Ishikawa (cell line): ENCODE results near the gene ZNF280D.
A peak's percentile ranks its signal among the peaks of the same experiment; 100 is the strongest.

Experiments
- CEBPB ChIP-seq: IDR thresholded peaks from 2 replicates; pipeline ENCODE4 v1.6.1; 2012
- CREB1 ChIP-seq: IDR thresholded peaks from 2 replicates; pipeline ENCODE4 v1.6.1; 2012; ENCODE audit warnings: low read depth
- EGR1 ChIP-seq: IDR thresholded peaks from 2 replicates; pipeline ENCODE4 v1.6.1; 2012
- EP300 ChIP-seq: IDR thresholded peaks from 2 replicates; pipeline ENCODE4 v1.6.1; 2012; ENCODE audit warnings: borderline replicate concordance
- FOXM1 ChIP-seq: IDR thresholded peaks from 2 replicates; pipeline ENCODE4 v1.6.1; 2012; ENCODE audit warnings: low read depth, borderline replicate concordance
- NFIC ChIP-seq: IDR thresholded peaks from 2 replicates; pipeline ENCODE4 v1.6.1; 2012
- RAD21 ChIP-seq: IDR thresholded peaks from 2 replicates; pipeline ENCODE4 v1.6.1; 2012; ENCODE audit warnings: low read depth
- TAF1 ChIP-seq: IDR thresholded peaks from 2 replicates; pipeline ENCODE4 v1.6.1; 2012; ENCODE audit warnings: low read depth, mild to moderate bottlenecking
- TCF12 ChIP-seq: IDR thresholded peaks from 2 replicates; pipeline ENCODE4 v1.6.1; 2012; ENCODE audit warnings: low read depth
- TEAD4 ChIP-seq: IDR thresholded peaks from 2 replicates; pipeline ENCODE4 v1.6.1; 2012
- YY1 ChIP-seq: IDR thresholded peaks from 2 replicates; pipeline ENCODE4 v1.6.1; 2012; ENCODE audit warnings: low read depth
- ZBTB7A ChIP-seq: IDR thresholded peaks from 2 replicates; pipeline ENCODE4 v1.6.1; 2012; ENCODE audit warnings: low read depth
- TF ChIP-seq, protein P1 (sequence below): IDR thresholded peaks from 2 replicates; pipeline ENCODE4 v1.6.1; 2012
- TF ChIP-seq, protein P2 (sequence below): IDR thresholded peaks from 2 replicates; pipeline ENCODE4 v1.6.1; 2012; ENCODE audit warnings: low read depth, mild to moderate bottlenecking
- TF ChIP-seq, protein P3 (sequence below): IDR thresholded peaks from 2 replicates; pipeline ENCODE4 v1.6.1; 2012

ZNF280D gene

DNA sequence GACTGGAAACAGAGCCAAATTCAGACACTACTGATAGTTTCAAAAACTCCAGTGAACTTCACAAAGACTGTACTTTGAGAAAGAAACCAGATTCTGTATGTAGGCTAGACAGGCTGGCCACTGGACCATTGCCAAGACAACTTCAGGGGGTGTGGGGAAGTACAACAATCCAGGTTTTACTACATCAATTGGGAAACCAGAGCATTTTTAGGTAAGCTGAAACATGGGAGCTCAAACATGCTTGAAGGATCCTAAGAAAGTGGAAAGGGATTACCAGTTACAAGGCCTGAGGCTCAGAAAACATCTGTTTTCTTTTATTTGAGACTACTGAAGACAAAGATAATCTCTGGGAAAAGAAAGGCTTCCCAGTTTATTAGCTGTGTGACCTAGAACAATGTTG is 26.9 kb upstream of the ZNF280D start:
- TF ChIP-seq TAF1 (no peak), NFIC (peak; percentile 34; the same call in 1 of the 2 replicates)

DNA sequence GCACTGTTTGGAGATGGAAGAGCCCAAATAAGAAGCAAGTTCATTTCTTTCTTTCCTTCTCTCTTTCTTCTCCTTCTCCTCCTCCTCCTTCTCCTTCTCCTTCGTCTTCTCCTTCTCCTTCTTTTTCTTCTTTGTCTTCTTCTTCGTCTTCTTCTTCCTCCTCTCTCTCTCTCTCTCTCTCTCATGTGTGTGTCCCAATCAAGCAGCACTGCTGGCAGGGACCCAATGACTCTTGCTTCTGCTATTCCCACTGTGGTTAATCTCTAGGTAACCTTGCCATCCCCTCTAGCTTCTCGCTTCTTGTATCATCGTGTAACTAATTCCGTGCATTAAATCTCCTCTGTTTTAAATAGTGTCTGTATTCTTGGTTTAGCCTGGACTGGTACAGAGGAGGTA is 26.1 kb upstream of the ZNF280D start:
- TF ChIP-seq, protein P1, sequence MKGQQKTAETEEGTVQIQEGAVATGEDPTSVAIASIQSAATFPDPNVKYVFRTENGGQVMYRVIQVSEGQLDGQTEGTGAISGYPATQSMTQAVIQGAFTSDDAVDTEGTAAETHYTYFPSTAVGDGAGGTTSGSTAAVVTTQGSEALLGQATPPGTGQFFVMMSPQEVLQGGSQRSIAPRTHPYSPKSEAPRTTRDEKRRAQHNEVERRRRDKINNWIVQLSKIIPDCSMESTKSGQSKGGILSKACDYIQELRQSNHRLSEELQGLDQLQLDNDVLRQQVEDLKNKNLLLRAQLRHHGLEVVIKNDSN = no peak
- no peak for TF ChIP-seq CEBPB
- TF ChIP-seq TEAD4 = no peak
- no peak for TF ChIP-seq EGR1
- TF ChIP-seq, protein P2, sequence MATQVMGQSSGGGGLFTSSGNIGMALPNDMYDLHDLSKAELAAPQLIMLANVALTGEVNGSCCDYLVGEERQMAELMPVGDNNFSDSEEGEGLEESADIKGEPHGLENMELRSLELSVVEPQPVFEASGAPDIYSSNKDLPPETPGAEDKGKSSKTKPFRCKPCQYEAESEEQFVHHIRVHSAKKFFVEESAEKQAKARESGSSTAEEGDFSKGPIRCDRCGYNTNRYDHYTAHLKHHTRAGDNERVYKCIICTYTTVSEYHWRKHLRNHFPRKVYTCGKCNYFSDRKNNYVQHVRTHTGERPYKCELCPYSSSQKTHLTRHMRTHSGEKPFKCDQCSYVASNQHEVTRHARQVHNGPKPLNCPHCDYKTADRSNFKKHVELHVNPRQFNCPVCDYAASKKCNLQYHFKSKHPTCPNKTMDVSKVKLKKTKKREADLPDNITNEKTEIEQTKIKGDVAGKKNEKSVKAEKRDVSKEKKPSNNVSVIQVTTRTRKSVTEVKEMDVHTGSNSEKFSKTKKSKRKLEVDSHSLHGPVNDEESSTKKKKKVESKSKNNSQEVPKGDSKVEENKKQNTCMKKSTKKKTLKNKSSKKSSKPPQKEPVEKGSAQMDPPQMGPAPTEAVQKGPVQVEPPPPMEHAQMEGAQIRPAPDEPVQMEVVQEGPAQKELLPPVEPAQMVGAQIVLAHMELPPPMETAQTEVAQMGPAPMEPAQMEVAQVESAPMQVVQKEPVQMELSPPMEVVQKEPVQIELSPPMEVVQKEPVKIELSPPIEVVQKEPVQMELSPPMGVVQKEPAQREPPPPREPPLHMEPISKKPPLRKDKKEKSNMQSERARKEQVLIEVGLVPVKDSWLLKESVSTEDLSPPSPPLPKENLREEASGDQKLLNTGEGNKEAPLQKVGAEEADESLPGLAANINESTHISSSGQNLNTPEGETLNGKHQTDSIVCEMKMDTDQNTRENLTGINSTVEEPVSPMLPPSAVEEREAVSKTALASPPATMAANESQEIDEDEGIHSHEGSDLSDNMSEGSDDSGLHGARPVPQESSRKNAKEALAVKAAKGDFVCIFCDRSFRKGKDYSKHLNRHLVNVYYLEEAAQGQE = no peak
- TF ChIP-seq YY1 = no peak
- TF ChIP-seq ZBTB7A = no peak
- no peak for TF ChIP-seq NFIC
- TF ChIP-seq TCF12 = no peak

DNA sequence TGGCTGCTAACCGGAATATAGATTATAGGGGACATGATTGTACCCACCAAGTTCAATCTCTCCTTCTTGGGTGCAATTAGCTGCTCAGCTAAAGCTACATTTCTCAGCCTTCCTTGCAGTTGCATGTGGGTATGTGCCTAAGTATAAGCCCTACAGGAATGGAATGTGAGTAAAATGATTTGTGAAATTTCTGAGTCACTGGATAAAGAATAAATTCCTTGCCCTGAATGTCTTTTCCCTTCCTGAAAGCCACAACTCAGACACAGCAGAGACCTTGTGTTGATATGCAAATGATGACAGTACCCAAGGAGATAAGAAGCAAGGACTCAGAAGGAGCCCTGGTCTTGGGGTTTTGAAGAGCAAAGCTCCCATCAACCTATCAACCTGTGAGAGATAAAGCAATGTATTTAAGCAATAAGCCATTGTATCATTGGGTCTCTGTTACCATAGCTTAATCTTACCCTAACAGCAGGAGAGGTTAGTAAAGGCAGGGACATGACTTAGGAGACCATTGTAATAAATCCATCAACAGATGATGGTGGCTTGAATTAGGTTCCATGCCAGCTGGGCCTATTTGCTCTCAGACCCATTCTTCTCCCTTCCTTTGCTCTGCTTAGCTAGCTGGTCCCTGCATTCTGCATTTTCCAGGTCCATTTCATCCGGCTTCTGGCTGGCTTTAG is 25.6 kb upstream of the ZNF280D start:
- TF ChIP-seq FOXM1 = no peak
- TF ChIP-seq EGR1 = no peak

DNA sequence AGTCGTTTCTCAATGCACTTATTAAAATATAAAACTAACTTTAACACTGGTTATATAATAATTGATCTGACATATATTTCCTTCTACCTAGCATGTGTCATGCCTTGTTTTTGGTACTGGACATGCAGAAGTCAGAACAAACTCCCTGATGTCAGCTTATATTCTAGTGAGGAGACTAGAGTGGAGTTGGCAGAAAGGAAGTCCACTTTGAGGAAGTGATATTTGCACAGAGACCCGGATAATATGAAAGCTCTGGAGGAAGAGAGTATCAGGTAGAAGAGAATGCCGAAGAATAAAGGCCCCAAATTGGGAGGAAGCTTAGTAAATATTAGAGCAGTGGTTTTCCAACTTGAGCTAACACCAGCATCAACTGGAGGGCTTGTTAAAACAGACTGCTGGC is 24.6 kb upstream of the ZNF280D start:
- no peak for TF ChIP-seq CEBPB
- no peak for TF ChIP-seq RAD21

DNA sequence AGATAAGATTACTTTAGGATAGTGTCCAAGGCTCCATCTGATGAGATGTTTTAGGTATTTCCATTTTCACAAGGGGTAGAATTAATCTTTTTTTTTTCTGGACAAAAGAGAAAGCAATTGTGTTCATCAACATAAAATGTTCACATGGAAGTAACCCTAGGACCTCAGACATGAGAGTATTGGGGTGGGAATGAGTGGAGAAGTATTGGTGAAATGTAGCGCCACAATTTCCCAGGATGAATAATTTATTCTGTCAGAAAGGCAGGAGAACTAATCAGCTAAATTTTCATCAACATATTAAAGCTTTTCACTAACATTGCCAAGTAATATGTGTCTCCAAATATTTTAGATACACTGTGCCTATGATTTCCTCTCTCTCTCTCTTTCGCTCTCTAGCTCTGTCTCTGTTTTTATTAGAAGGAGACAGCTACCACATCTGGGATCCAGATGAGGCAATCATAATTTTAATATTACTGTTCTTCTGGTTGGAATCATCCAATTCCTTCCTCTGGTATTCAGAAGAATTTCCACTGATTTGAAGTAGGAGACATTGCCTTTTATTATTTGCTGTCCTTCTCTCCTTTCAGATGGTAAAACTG is 21.6 kb upstream of the ZNF280D start:
- TF ChIP-seq CREB1 (no peak), EP300 (no peak), NFIC (no peak), TCF12 (no peak), TAF1 (no peak), CEBPB (no peak), TEAD4 (no peak), RAD21 (no peak), FOXM1 (no peak), ZBTB7A (no peak), EGR1 (no peak), YY1 (no peak)
- TF ChIP-seq, protein P3, sequence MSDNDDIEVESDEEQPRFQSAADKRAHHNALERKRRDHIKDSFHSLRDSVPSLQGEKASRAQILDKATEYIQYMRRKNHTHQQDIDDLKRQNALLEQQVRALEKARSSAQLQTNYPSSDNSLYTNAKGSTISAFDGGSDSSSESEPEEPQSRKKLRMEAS = no peak
- TF ChIP-seq, protein P2 = no peak
- TF ChIP-seq, protein P1 = no peak

DNA sequence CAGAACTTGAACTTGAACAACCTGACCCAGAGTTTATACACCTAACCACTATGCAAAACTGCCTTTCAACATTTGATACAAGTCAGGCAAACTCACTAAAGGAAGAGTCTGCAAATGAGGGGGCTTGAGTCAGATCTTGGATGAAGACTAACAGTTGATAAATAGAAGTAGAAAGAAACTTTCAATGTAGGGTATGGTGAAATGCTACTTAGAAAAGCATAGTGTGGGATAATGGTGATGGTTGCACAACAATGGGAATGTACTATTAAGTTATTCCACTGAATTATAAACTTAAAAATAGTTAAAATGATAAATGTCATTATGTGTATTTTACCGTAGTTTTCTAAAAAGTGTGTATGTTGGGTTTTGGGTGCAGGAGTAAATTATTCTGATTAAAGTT is 19.7 kb upstream of the ZNF280D start:
- TF ChIP-seq TEAD4 = no peak
- TF ChIP-seq, protein P2 = no peak
- TF ChIP-seq TAF1 = no peak
- TF ChIP-seq RAD21 = no peak
- TF ChIP-seq NFIC = no peak
- TF ChIP-seq, protein P1 = no peak
- no peak for TF ChIP-seq TCF12
- no peak for TF ChIP-seq CEBPB
- TF ChIP-seq, protein P3 = no peak
- no peak for TF ChIP-seq FOXM1
- no peak for TF ChIP-seq ZBTB7A
